Ascending aorta (tissue), 2 donors: ENCODE results near the gene TNPO2. TPM values are rescaled to one million over a fixed set of nuclear protein-coding genes. Genes with fewer than 3 reads are reported as not detected.
A peak's percentile ranks its signal among the peaks of the same experiment; 100 is the strongest.

Experiments
- DNase-seq, 2 donors: peaks; one replicate each; pipeline ENCODE4 v3.0.0-alpha.2; 2019; ENCODE audit warnings: low spot score in 2 of 2
- H3K27ac ChIP-seq, 2 donors: fragments of 200-600 bp; sonication (generic); one replicate each; pipeline ENCODE4 v1.5.1; 2016 to 2017; ENCODE audit warnings: mild to moderate bottlenecking in 1 of 2
- H3K27me3 ChIP-seq: fragments of 200-600 bp; sonication (generic); one replicate; pipeline ENCODE4 v1.5.1; 2017
- H3K36me3 ChIP-seq, 2 donors: fragments of 200-600 bp; sonication (generic); one replicate each; pipeline ENCODE4 v1.5.1; 2016
- H3K4me1 ChIP-seq, 2 donors: fragments of 200-600 bp; sonication (generic); one replicate each; pipeline ENCODE4 v1.5.1; 2016 to 2017; ENCODE audit warnings: mild to moderate bottlenecking in 1 of 2
- H3K4me3 ChIP-seq, 2 donors: fragments of 200-600 bp; sonication (generic); one replicate each; pipeline ENCODE4 v1.5.1; 2016 to 2017; ENCODE audit warnings: mild to moderate bottlenecking in 1 of 2
- H3K9me3 ChIP-seq, 2 donors: fragments of 200-600 bp; sonication (generic); one replicate each; pipeline ENCODE4 v1.5.1; 2016
- CTCF ChIP-seq, 3 experiments: fragments of 200-600 bp in 2 of 3; fragments of 450-650 bp in 1 of 3; sonication (generic) in 2 of 3; IDR thresholded peaks; one replicate each; pipeline ENCODE4 v1.5.1; 2016 to 2019; ENCODE audit warnings: antibody characterized with exemption in 3 of 3, mild to moderate bottlenecking in 1 of 3, moderate library complexity in 1 of 3
- intact Hi-C: fragments of 100-400 bp; cut with DNase I; formaldehyde crosslinking; loops from one replicate; pipeline ENCODE4 v1.15.1; 2023
- total RNA-seq: library from RNA; depleted of rRNA; stranded (reverse); fragments of >200 nt; gene quantifications from one replicate; pipeline ENCODE4 v1.1.0, GENCODE V29; 2016

TNPO2 gene
- total RNA-seq, 1 donor from 2014 or later: 82.6 TPM

GRCh38 chr19:12750851-12751250 is 27.1 kb upstream of the TNPO2 start:
- Histone ChIP-seq H3K4me1 (no peaks in the 10 kb centered on the region), H3K27me3 (no peaks in the 10 kb centered on the region), H3K27ac (no peak overlapping the region), H3K9me3 (no peaks in the 10 kb centered on the region), H3K36me3 (peaks cover 20 to 23% of the 10 kb centered on the region in 2 donors), H3K4me3 (no peak overlapping the region)
- intact Hi-C loops: no loop called here
- no peak for TF ChIP-seq CTCF (IDR thresholded peaks at IDR 0.05)
- no peak for DNase-seq

DNA sequence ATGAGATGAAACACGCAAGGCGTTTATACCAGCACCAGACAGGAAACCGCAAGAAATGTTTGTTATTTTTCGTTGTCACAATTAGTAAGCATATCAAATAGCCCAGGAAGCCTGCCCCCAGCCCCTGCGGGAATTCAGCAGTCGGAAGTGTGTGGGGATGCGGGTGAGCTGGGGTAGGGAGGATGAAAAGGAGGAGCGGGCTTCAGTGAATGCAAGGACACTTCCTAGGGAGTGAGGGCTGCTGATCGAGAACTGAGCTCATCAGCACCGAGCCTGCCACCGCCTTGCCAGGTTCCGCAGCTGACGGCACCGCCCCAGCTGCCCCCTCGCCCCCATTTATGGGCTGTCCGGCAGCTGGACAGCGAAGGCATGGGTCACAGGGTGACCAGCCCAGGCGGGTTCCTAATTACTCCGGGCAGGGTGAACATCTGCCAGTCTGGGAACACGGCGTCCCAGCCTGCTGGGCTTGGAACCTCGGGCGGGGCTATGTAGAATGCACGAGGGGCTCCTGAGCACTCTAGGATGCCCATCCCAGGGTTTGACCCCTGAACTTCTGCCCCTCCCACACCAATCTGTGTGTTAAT is 26.3 kb upstream of the TNPO2 start:
- H3K36me3 ChIP-seq: peaks cover 28 to 32% of the 10 kb centered on the region in 2 donors
- no peak for DNase-seq
- H3K27ac ChIP-seq: no peak overlapping the region
- H3K4me1 ChIP-seq: no peaks in the 10 kb centered on the region
- H3K4me3 ChIP-seq: no peak overlapping the region
- H3K9me3 ChIP-seq: no peaks in the 10 kb centered on the region
- no peak for TF ChIP-seq CTCF (IDR thresholded peaks at IDR 0.05)
- no peaks in the 10 kb centered on the region for H3K27me3 ChIP-seq
- intact Hi-C loops: no loop called here

GRCh38 chr19:12748489-12748888 is 24.8 kb upstream of the TNPO2 start:
- intact Hi-C loops: no loop called here
- Histone ChIP-seq H3K27ac (no peak overlapping the region), H3K27me3 (no peaks in the 10 kb centered on the region), H3K9me3 (no peaks in the 10 kb centered on the region), H3K4me3 (no peak overlapping the region), H3K4me1 (no peaks in the 10 kb centered on the region), H3K36me3 (peaks cover 36 to 40% of the 10 kb centered on the region in 2 donors)
- DNase-seq: no peak
- no peak for TF ChIP-seq CTCF (IDR thresholded peaks at IDR 0.05)

DNA sequence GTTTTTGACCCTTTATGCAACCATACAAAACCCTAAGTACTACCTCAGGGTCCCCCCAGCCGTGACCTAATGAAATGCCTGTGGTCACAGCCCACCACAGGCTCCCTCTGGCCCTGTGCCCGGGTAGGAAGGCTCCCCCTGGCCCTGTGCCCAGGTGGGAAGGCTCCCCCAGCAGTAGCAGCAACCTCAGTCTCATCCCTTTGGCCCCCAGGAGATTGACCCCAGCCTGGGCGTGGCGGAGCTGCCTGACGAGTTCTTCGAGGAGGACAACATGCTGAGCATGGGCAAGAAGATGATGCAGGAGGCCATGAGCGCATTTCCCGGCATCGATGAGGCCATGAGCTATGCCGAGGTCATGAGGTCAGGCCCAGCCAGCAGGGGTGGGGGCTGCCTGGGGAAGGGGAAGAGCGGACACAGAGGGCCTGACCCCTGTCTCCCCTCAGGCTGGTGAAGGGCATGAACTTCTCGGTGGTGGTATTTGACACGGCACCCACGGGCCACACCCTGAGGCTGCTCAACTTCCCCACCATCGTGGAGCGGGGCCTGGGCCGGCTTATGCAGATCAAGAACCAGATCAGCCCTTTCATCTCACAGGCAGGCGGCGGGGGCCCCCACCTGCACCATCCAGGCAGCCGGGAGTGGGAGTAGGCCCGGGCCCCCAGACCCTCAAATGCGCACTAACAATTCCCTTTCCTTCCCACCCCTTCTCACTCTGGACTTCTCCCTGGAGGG is 21.6 kb upstream of the TNPO2 start:
- Histone ChIP-seq H3K27ac (no peak overlapping the region), H3K9me3 (no peaks in the 10 kb centered on the region), H3K36me3 (peaks cover 36 to 62% of the 10 kb centered on the region in 2 donors), H3K27me3 (no peaks in the 10 kb centered on the region), H3K4me1 (no peaks in the 10 kb centered on the region), H3K4me3 (no peak overlapping the region)
- intact Hi-C loops: no loop called here
- no peak for TF ChIP-seq CTCF (IDR thresholded peaks at IDR 0.05)
- no peak for DNase-seq

- H3K27me3 ChIP-seq: no peaks in the 10 kb centered on the region
- DNase-seq: no peak
- H3K4me1 ChIP-seq: peaks cover 17 to 24% of the 10 kb centered on the region in 2 donors
- H3K27ac ChIP-seq: peak overlapping the region; percentile 78 to 90
- no peak for TF ChIP-seq CTCF (IDR thresholded peaks at IDR 0.05)
- H3K9me3 ChIP-seq: no peaks in the 10 kb centered on the region
- H3K4me3 ChIP-seq: peak overlapping the region; percentile 70 to 80
- intact Hi-C loops: loop anchor here (1.0 to 10.0 kb wide), 3 partner anchors 56 to 443 kb away; partner anchors contain the start of genes DHPS and ZNF44
- H3K36me3 ChIP-seq: peaks cover 8 to 32% of the 10 kb centered on the region in 2 donors
Observed at GRCh38 chr19:12737835-12738351, 14.2 kb upstream of the TNPO2 start.
